OCI-LY7 (cell line): ENCODE data around the gene LTO1. TPM values are rescaled to one million over a fixed set of nuclear protein-coding genes. Genes with fewer than 3 reads are reported as not detected.

Source experiments
- BruUV-seq: library from RNA; stranded (reverse); fragments of 400-500 nt; replicated peaks from 2 replicates; lab custom pipeline; 2021; lab: Mats Ljungman, UMichigan
- CTCF ChIA-PET: fragments of 300-600 bp; sonication (Branson Sonifier 250); formaldehyde crosslinking; loops from one replicate; lab custom pipeline; 2022; ENCODE audit warnings: antibody characterized with exemption; ENCODE audit not compliant: unreplicated experiment; lab: Charles Lee
- POLR2A ChIA-PET: fragments of 300-600 bp; sonication (Branson Sonifier 250); formaldehyde crosslinking; loops from one replicate; lab custom pipeline; 2022; ENCODE audit warnings: antibody characterized with exemption; lab: Charles Lee
- DNase-seq: peaks from one replicate; pipeline ENCODE4 v3.0.0-alpha.2; 2015; ENCODE audit warnings: low spot score
- H2AFZ ChIP-seq: fragments of 200-600 bp; sonication (generic), shearing (Covaris generic); 2 replicates; pipeline ENCODE4 v1.6.1; 2014; ENCODE audit warnings: mild to moderate bottlenecking, antibody characterized with exemption, low read length, moderate library complexity
- H3K27ac ChIP-seq: fragments of 200-600 bp; sonication (generic); 2 replicates; pipeline ENCODE4 v1.5.1; 2014; ENCODE audit warnings: mixed run types, low read depth, mild to moderate bottlenecking, moderate library complexity, low read length, inconsistent platforms; ENCODE audit not compliant: poor library complexity, severe bottlenecking
- H3K36me3 ChIP-seq: fragments of 200-600 bp; sonication (generic); 2 replicates; pipeline ENCODE4 v1.6.1; 2014; ENCODE audit warnings: mild to moderate bottlenecking, antibody characterized with exemption, low read length, moderate library complexity, mixed read lengths; ENCODE audit not compliant: insufficient read depth
- H3K4me1 ChIP-seq: fragments of 200-600 bp; sonication (generic); 2 replicates; pipeline ENCODE4 v1.5.1; 2014; ENCODE audit warnings: mild to moderate bottlenecking, low read length; ENCODE audit not compliant: insufficient read depth, poor library complexity, severe bottlenecking
- H3K4me2 ChIP-seq: fragments of 200-600 bp; sonication (generic); 2 replicates; pipeline ENCODE4 v1.6.1; 2014; ENCODE audit warnings: mild to moderate bottlenecking, low read length
- H3K4me3 ChIP-seq: fragments of 200-600 bp; sonication (generic); 2 replicates; pipeline ENCODE4 v1.5.1; 2014; ENCODE audit warnings: mild to moderate bottlenecking, low read depth, low read length; ENCODE audit not compliant: poor library complexity, severe bottlenecking
- H3K79me2 ChIP-seq: fragments of 200-600 bp; sonication (generic); 2 replicates; pipeline ENCODE4 v1.6.1; 2016; ENCODE audit warnings: low read depth, mild to moderate bottlenecking, low read length, moderate library complexity, mixed read lengths; ENCODE audit not compliant: insufficient read depth
- H3K9me2 ChIP-seq: fragments of 200-600 bp; sonication (generic); 2 replicates; pipeline ENCODE4 v1.6.1; 2016; ENCODE audit warnings: mild to moderate bottlenecking, low read length, mixed read lengths; ENCODE audit not compliant: insufficient read depth
- H3K9me3 ChIP-seq: fragments of 200-600 bp; sonication (generic); 2 replicates; pipeline ENCODE4 v1.6.1; 2014; ENCODE audit warnings: mild to moderate bottlenecking, mixed run types, low read length, mixed read lengths
- H4K20me1 ChIP-seq: fragments of 200-600 bp; sonication (generic); 2 replicates; pipeline ENCODE4 v1.6.1; 2014; ENCODE audit warnings: mild to moderate bottlenecking, antibody characterized with exemption, low read length, moderate library complexity, mixed read lengths; ENCODE audit not compliant: insufficient read depth
- EZH2phosphoT487 ChIP-seq: fragments of 200-600 bp; sonication (generic); IDR thresholded peaks from 2 replicates; pipeline ENCODE4 v1.6.1; 2018; ENCODE audit warnings: low read depth, borderline replicate concordance, mild to moderate bottlenecking, mixed run types, antibody characterized with exemption, low read length, moderate library complexity, mixed read lengths
- intact Hi-C: fragments of 100-400 bp; cut with micrococcal nuclease; formaldehyde crosslinking; loops from one replicate; pipeline ENCODE4 v1.10.0; 2022; ENCODE audit not compliant: unreplicated experiment
- total RNA-seq, 2 experiments: library from RNA; depleted of rRNA in 1 of 2; stranded (reverse); fragments of >200 nt in 1 of 2; shearing (Covaris generic) in 1 of 2; gene quantifications; 2 replicates each; pipeline ENCODE4 v1.2.3, GENCODE V29; 2014 to 2022
- TF ChIP-seq, protein P1 (sequence below): fragments of 200-600 bp; sonication (generic); conservative IDR thresholded peaks from 2 replicates; pipeline ENCODE4 v1.5.1; 2014; ENCODE audit warnings: mild to moderate bottlenecking, antibody characterized with exemption, low read length, moderate library complexity, mixed read lengths

Gene LTO1
- total RNA-seq, 2 experiments from 2014 or later: 28.8 to 35.9 TPM

- H3K4me3 ChIP-seq: no peak overlapping the region
- CTCF ChIA-PET: no interaction called here
- H4K20me1 ChIP-seq: no peaks in the 10 kb centered on the region
- no peak for TF ChIP-seq EZH2phosphoT487
- BruUV-seq: no TSS peak
- H3K4me2 ChIP-seq: no peak overlapping the region
- no peaks in the 10 kb centered on the region for H3K79me2 ChIP-seq
- H3K9me2 ChIP-seq: no peaks in the 10 kb centered on the region
- H3K27ac ChIP-seq: no peak overlapping the region
- H2AFZ ChIP-seq: no peak overlapping the region
- POLR2A ChIA-PET: no interaction called here
- intact Hi-C loops: no loop called here
- no peak for DNase-seq
- H3K9me3 ChIP-seq: no peaks in the 10 kb centered on the region
- H3K36me3 ChIP-seq: no peaks in the 10 kb centered on the region
- H3K4me1 ChIP-seq: no peaks in the 10 kb centered on the region
Observed at GRCh38 chr11:69661413-69661715, 13.8 kb downstream of the LTO1 start.

- Histone ChIP-seq H3K9me3 (no peaks in the 10 kb centered on the region), H4K20me1 (no peaks in the 10 kb centered on the region), H3K36me3 (no peaks in the 10 kb centered on the region), H3K79me2 (no peaks in the 10 kb centered on the region), H3K4me3 (no peak overlapping the region), H3K9me2 (no peaks in the 10 kb centered on the region), H3K27ac (no peak overlapping the region), H2AFZ (no peak overlapping the region), H3K4me2 (no peak overlapping the region), H3K4me1 (no peaks in the 10 kb centered on the region)
- no peak for TF ChIP-seq EZH2phosphoT487
- TF ChIP-seq, protein P1, sequence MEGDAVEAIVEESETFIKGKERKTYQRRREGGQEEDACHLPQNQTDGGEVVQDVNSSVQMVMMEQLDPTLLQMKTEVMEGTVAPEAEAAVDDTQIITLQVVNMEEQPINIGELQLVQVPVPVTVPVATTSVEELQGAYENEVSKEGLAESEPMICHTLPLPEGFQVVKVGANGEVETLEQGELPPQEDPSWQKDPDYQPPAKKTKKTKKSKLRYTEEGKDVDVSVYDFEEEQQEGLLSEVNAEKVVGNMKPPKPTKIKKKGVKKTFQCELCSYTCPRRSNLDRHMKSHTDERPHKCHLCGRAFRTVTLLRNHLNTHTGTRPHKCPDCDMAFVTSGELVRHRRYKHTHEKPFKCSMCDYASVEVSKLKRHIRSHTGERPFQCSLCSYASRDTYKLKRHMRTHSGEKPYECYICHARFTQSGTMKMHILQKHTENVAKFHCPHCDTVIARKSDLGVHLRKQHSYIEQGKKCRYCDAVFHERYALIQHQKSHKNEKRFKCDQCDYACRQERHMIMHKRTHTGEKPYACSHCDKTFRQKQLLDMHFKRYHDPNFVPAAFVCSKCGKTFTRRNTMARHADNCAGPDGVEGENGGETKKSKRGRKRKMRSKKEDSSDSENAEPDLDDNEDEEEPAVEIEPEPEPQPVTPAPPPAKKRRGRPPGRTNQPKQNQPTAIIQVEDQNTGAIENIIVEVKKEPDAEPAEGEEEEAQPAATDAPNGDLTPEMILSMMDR: no peak
- DNase-seq: no peak
- CTCF ChIA-PET: no interaction called here
- intact Hi-C loops: no loop called here
- POLR2A ChIA-PET: no interaction called here
- BruUV-seq: no TSS peak
Observed at GRCh38 chr11:69660001-69660500, 15.1 kb downstream of the LTO1 start.

DNA sequence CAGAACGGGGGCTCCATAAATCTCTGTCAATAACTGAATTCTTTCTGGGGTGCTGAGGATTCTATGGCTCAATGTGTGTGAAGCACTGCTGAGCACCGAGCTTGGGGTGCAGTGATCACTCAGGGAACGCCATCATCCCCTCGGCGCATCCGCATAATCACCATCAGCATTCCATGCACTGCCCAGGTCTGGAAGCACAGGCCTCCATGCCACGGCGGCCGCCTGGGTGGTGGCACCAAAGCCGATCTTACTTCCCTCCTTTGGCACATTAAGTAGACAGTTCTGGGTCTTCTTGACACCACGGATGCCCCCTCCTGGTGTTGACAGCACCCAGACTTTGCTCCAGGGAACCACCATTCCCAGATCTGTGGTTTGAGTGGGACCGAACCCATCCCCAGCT lies 15.6 kb downstream of the LTO1 start:
- H3K36me3 ChIP-seq: no peaks in the 10 kb centered on the region
- CTCF ChIA-PET: no interaction called here
- no TSS peak for BruUV-seq
- no peak overlapping the region for H3K27ac ChIP-seq
- H3K79me2 ChIP-seq: no peaks in the 10 kb centered on the region
- H4K20me1 ChIP-seq: no peaks in the 10 kb centered on the region
- no peaks in the 10 kb centered on the region for H3K9me3 ChIP-seq
- TF ChIP-seq EZH2phosphoT487: no peak
- TF ChIP-seq, protein P1: no peak
- intact Hi-C loops: no loop called here
- H2AFZ ChIP-seq: no peak overlapping the region
- no peaks in the 10 kb centered on the region for H3K4me1 ChIP-seq
- DNase-seq: no peak
- no peak overlapping the region for H3K4me2 ChIP-seq
- POLR2A ChIA-PET: interaction anchor here (0.8 kb wide), 1 partner anchor 948 kb away, joined by 3 read pairs; no protein-coding TSS in a partner anchor
- H3K9me2 ChIP-seq: no peaks in the 10 kb centered on the region
- no peak overlapping the region for H3K4me3 ChIP-seq
